NCI-H1092 treated with DMSO at 0.1 percent for 48 hours (cell line): Measurements from ENCODE around the gene GATD1.

Experiments used
- DNase-seq: peaks from one replicate; lab custom pipeline; 2025; lab: John Stamatoyannopoulos, UW

GATD1 gene

GRCh38 chr11:812390-812789, 35.1 kb upstream of the GATD1 start:
- no peak for DNase-seq

- DNase-seq, result no peak
Measured at GRCh38 chr11:811446-812245, 34.4 kb upstream of the GATD1 start.

GRCh38 chr11:810040-810567, 32.8 kb upstream of the GATD1 start:
- DNase-seq, result no peak

- DNase-seq, result peak; percentile 97
Measured at GRCh38 chr11:809287-810039, 32.2 kb upstream of the GATD1 start, which contains the start of gene RPLP2. Gene RPLP2 (plus strand): TSS chr11:809967. CDS start chr11:810235, 268 bp downstream.

- DNase-seq, result no peak
Measured at GRCh38 chr11:808427-809286, 31.4 kb upstream of the GATD1 start.

GRCh38 chr11:804599-804964, 27.3 kb upstream of the GATD1 start:
- no peak for DNase-seq

- no peak for DNase-seq
Measured at GRCh38 chr11:803770-804598, 26.7 kb upstream of the GATD1 start.

GRCh38 chr11:803467-803742, 26.1 kb upstream of the GATD1 start:
- no peak for DNase-seq

GRCh38 chr11:802693-803466, 25.6 kb upstream of the GATD1 start:
- no peak for DNase-seq

GRCh38 chr11:802018-802617, 24.8 kb upstream of the GATD1 start:
- no peak for DNase-seq

- DNase-seq, result no peak
Measured at GRCh38 chr11:801097-801780, 24.0 kb upstream of the GATD1 start.

GRCh38 chr11:800473-800872, 23.2 kb upstream of the GATD1 start:
- no peak for DNase-seq

GRCh38 chr11:799641-800316, 22.5 kb upstream of the GATD1 start:
- DNase-seq, result no peak

- peak; percentile 75 for DNase-seq
Measured at GRCh38 chr11:798093-798713, 20.9 kb upstream of the GATD1 start, which contains the start of gene SLC25A22. Gene SLC25A22 (minus strand): TSS chr11:798281. CDS start chr11:795006, 3,275 bp downstream.

GRCh38 chr11:797296-798092, 20.2 kb upstream of the GATD1 start:
- peak; percentile 82 for DNase-seq

- no peak for DNase-seq
Measured at GRCh38 chr11:796565-797295, 19.4 kb upstream of the GATD1 start.
